Activated B cell treated with CpG ODN at 0.5 μM for 24 hours (primary cell): ENCODE results near the gene GCHFR. TPM values are rescaled to one million over a fixed set of nuclear protein-coding genes. Genes with fewer than 3 reads are reported as not detected.

Experiments
- ATAC-seq: fragments of 200-7000 bp; cut with Tn5 transposase; one replicate; pipeline ENCODE4 v1.10.0; 2021; ENCODE audit warnings: low read depth, mild to moderate bottlenecking, moderate library complexity
- CTCF ChIA-PET: fragments of 350-600 bp; sonication (Branson Sonifier 250); formaldehyde crosslinking; loops from one replicate; lab custom pipeline; 2021; ENCODE audit warnings: antibody characterized with exemption; lab: Charles Lee
- POLR2A ChIA-PET: fragments of 350-600 bp; sonication (Branson Sonifier 250); formaldehyde crosslinking; loops from one replicate; lab custom pipeline; 2021; ENCODE audit warnings: antibody characterized with exemption; lab: Charles Lee
- DNase-seq: peaks from one replicate; pipeline ENCODE4 v3.0.0; 2022
- H3K27ac Mint-ChIP-seq: one replicate; pipeline ENCODE4 v1.8.0; 2020; ENCODE audit warnings: mixed read lengths
- H3K27me3 Mint-ChIP-seq: one replicate; pipeline ENCODE4 v1.8.0; 2021; ENCODE audit warnings: mixed read lengths
- H3K36me3 Mint-ChIP-seq: one replicate; pipeline ENCODE4 v1.8.0; 2021; ENCODE audit warnings: low read depth, mixed read lengths
- H3K4me1 Mint-ChIP-seq: one replicate; pipeline ENCODE4 v1.8.0; 2021; ENCODE audit warnings: mixed read lengths
- H3K4me3 Mint-ChIP-seq: one replicate; pipeline ENCODE4 v1.8.0; 2020; ENCODE audit warnings: mild to moderate bottlenecking, mixed read lengths
- H3K9me3 Mint-ChIP-seq: one replicate; pipeline ENCODE4 v1.8.0; 2020; ENCODE audit warnings: mixed read lengths
- intact Hi-C: fragments of 100-400 bp; cut with micrococcal nuclease; formaldehyde crosslinking; loops from one replicate; pipeline ENCODE4 v1.15.1; 2024
- total RNA-seq: library from RNA; stranded (reverse); gene quantifications from 2 replicates; pipeline ENCODE4 v1.2.3, GENCODE V29; 2022
- TF ChIP-seq, protein P1 (sequence below): fragments of 200-600 bp; IDR thresholded peaks from one replicate; pipeline ENCODE4 v1.8.0; 2022; ENCODE audit warnings: antibody characterized with exemption, mild to moderate bottlenecking

The GCHFR gene
- total RNA-seq, 1 donor from 2014 or later = 21.1 TPM

DNA sequence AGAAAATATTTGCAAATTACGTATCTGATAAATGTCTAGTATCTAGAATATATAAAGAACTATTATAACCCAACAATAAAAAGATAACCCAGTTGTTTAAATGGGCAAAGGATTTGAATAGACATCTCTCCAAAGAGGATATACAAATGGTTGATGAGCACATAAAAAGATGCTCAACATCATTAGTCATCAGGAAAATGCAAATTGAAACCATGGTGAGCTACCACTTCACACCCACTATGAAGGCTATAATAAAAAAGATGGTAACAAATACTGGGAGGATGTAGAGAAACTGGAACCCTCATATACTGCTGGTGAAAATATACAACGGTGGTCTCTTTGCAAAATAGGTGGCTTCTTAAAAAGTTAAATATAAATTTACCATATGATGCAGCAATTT, 40.9 kb upstream of the GCHFR start:
- Mint-ChIP-seq H3K27me3 (no peaks in the 10 kb centered on the region), H3K36me3 (no peaks in the 10 kb centered on the region), H3K27ac (no peak overlapping the region), H3K4me1 (no peaks in the 10 kb centered on the region), H3K9me3 (no peaks in the 10 kb centered on the region), H3K4me3 (no peak overlapping the region)
- no peak for ATAC-seq
- intact Hi-C loops = no loop called here
- TF ChIP-seq, protein P1, sequence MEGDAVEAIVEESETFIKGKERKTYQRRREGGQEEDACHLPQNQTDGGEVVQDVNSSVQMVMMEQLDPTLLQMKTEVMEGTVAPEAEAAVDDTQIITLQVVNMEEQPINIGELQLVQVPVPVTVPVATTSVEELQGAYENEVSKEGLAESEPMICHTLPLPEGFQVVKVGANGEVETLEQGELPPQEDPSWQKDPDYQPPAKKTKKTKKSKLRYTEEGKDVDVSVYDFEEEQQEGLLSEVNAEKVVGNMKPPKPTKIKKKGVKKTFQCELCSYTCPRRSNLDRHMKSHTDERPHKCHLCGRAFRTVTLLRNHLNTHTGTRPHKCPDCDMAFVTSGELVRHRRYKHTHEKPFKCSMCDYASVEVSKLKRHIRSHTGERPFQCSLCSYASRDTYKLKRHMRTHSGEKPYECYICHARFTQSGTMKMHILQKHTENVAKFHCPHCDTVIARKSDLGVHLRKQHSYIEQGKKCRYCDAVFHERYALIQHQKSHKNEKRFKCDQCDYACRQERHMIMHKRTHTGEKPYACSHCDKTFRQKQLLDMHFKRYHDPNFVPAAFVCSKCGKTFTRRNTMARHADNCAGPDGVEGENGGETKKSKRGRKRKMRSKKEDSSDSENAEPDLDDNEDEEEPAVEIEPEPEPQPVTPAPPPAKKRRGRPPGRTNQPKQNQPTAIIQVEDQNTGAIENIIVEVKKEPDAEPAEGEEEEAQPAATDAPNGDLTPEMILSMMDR = no peak
- DNase-seq = no peak
- CTCF ChIA-PET = interaction anchor here (0.6 to 0.8 kb wide), 2 partner anchors 121 to 135 kb away, joined by 3 read pairs; partner anchors contain the start of gene SPINT1
- POLR2A ChIA-PET = interaction anchor here (0.7 kb wide), 1 partner anchor 182 kb away, joined by 8 read pairs; no protein-coding TSS in a partner anchor

DNA sequence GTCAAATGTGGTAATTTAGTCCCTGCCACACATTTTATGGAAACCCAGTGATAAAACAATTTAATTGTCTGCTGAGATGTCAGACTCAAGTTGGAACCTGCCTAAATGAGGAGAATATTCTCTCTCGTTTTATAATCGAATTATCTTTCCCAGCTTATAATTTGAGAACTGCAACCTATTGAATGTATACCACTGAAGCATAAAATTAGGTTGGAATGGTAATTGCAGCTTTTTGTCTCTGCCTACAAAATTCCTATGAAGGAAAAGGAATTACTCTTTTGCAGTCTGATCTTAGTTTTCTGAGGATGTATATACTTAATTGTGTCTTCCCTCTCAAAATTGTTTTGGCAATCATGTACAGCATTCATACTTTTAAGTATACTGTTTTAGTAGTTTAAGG, 39.9 kb upstream of the GCHFR start:
- CTCF ChIA-PET = interaction anchor here (0.6 to 0.8 kb wide), 2 partner anchors 120 to 134 kb away, joined by 3 read pairs; partner anchors contain the start of gene SPINT1
- Mint-ChIP-seq H3K9me3 (no peaks in the 10 kb centered on the region), H3K36me3 (no peaks in the 10 kb centered on the region), H3K27ac (no peak overlapping the region), H3K4me3 (no peak overlapping the region), H3K27me3 (no peaks in the 10 kb centered on the region), H3K4me1 (no peaks in the 10 kb centered on the region)
- intact Hi-C loops = no loop called here
- TF ChIP-seq, protein P1 = no peak
- POLR2A ChIA-PET = interaction anchor here (0.5 kb wide), 1 partner anchor 284 kb away, joined by 8 read pairs; no protein-coding TSS in a partner anchor
- DNase-seq (no peak), ATAC-seq (no peak)

DNA sequence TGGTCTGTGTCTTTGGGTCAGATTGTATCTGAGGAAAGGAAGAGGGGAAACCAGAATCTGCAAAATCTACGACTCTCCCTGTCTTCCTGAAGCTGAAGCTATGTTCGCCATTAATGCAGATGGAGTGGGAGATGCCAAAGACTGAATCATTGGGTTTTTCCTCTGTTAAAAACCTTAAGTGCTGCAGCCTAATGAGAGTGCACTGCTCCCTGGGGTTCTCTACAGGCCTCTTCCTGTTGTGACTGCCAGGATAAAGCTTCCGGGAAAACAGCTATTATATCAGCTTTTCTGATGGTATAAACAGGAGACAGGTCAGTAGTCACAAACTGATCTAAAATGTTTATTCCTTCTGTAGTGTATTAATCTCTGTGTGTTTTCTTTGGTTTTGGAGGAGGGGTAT, 32.8 kb upstream of the GCHFR start:
- Mint-ChIP-seq H3K27me3 (no peaks in the 10 kb centered on the region), H3K4me3 (no peak overlapping the region), H3K27ac (no peak overlapping the region), H3K9me3 (no peaks in the 10 kb centered on the region), H3K4me1 (no peaks in the 10 kb centered on the region), H3K36me3 (peaks cover 30% of the 10 kb centered on the region)
- intact Hi-C loops = no loop called here
- ATAC-seq = no peak
- CTCF ChIA-PET = no interaction called here
- no peak for DNase-seq
- POLR2A ChIA-PET = no interaction called here
- TF ChIP-seq, protein P1 = no peak

DNA sequence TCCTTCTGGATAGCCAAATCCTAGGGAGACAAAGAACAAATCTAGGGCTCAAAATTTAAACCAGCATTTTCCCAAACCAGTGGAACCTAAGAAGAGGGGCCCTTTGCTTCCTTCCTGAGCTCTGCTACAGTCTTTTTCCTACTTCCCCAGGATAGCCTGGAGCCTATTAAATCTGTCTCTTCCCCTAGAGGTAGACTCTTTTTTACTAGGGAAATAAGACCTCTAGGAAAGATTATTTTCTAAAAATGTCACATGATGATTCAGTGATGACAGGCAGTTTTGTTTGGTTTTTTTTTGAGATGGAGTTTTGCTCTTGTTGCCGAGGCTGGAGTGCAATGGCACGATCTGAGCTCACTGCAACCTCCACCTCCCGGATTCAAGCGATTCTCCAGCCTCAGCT, 27.3 kb upstream of the GCHFR start:
- CTCF ChIA-PET = no interaction called here
- no peak for DNase-seq
- no peak for ATAC-seq
- POLR2A ChIA-PET = no interaction called here
- Mint-ChIP-seq H3K36me3 (peaks cover 69% of the 10 kb centered on the region), H3K4me1 (no peaks in the 10 kb centered on the region), H3K27me3 (no peaks in the 10 kb centered on the region), H3K27ac (no peak overlapping the region), H3K4me3 (no peak overlapping the region), H3K9me3 (no peaks in the 10 kb centered on the region)
- intact Hi-C loops = no loop called here
- TF ChIP-seq, protein P1 = no peak

DNA sequence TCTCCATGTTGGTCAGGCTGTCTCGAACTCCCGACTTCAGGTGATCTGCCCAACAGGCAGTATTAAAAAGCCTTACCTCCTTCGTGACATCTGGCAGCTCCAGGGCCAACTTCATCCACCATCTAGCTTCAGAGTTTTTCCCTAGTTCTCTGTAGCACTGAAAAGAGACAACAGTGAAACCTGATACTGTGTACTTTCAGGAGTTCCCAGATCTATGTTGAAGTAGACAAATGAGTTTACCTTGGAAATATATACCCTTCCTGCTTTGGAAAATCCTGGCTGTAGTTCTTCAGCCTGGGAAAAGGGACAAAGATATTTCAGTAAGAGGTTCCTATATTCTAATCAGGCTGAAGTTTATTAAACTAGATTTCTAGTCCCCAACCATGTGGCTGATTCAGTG, 26.8 kb upstream of the GCHFR start:
- Mint-ChIP-seq H3K27me3 (no peaks in the 10 kb centered on the region), H3K27ac (no peak overlapping the region), H3K36me3 (peaks cover 66% of the 10 kb centered on the region), H3K4me3 (no peak overlapping the region), H3K4me1 (no peaks in the 10 kb centered on the region), H3K9me3 (no peaks in the 10 kb centered on the region)
- ChIA-PET POLR2A (no interaction called here), CTCF (no interaction called here)
- intact Hi-C loops = no loop called here
- TF ChIP-seq, protein P1 = no peak
- ATAC-seq = no peak
- DNase-seq = no peak
